Upper lobe of right lung (tissue), 1 donor: ENCODE measurements around the gene GIT2. TPM values are rescaled to one million over a fixed set of nuclear protein-coding genes. Genes with fewer than 3 reads are reported as not detected.

Source experiments
- ATAC-seq: fragments of 200-7000 bp; cut with Tn5 transposase; one replicate; pipeline ENCODE4 v1.9.1; 2020; ENCODE audit warnings: mild to moderate bottlenecking, moderate library complexity
- DNase-seq: peaks from one replicate; pipeline ENCODE4 v3.0.0-alpha.2; 2020
- H3K27ac ChIP-seq: fragments of 200-600 bp; one replicate; pipeline ENCODE4 v1.8.0; 2022
- H3K27me3 ChIP-seq: fragments of 200-600 bp; one replicate; pipeline ENCODE4 v1.8.0; 2022; ENCODE audit warnings: mild to moderate bottlenecking
- H3K36me3 ChIP-seq: fragments of 200-600 bp; one replicate; pipeline ENCODE4 v1.8.0; 2022
- H3K4me1 ChIP-seq: fragments of 200-600 bp; one replicate; pipeline ENCODE4 v1.8.0; 2022
- H3K4me3 ChIP-seq: fragments of 200-600 bp; one replicate; pipeline ENCODE4 v1.8.0; 2022; ENCODE audit warnings: mild to moderate bottlenecking
- H3K9me3 ChIP-seq: fragments of 200-600 bp; one replicate; pipeline ENCODE4 v1.8.0; 2022
- intact Hi-C: fragments of 100-400 bp; cut with DNase I; formaldehyde crosslinking; loops from one replicate; pipeline ENCODE4 v1.11.0; 2022
- total RNA-seq: library from RNA; stranded (reverse); fragmentation: NEBNext Ultra II Directional; extraction: Animal tissue kit (Norgen Biotek cat#: 25700); gene quantifications from one replicate; pipeline ENCODE4 v1.2.1, GENCODE V29; 2021
- TF ChIP-seq, protein P1 (sequence below): fragments of 200-600 bp; IDR thresholded peaks from one replicate; pipeline ENCODE4 v1.8.0; 2022; ENCODE audit warnings: antibody characterized with exemption
- donor health status: DM: no; HTN: yes; CAD: no; lungs with severe emphysema.

The GIT2 gene
- total RNA-seq, 1 donor from 2014 or later: 52.1 TPM

DNA sequence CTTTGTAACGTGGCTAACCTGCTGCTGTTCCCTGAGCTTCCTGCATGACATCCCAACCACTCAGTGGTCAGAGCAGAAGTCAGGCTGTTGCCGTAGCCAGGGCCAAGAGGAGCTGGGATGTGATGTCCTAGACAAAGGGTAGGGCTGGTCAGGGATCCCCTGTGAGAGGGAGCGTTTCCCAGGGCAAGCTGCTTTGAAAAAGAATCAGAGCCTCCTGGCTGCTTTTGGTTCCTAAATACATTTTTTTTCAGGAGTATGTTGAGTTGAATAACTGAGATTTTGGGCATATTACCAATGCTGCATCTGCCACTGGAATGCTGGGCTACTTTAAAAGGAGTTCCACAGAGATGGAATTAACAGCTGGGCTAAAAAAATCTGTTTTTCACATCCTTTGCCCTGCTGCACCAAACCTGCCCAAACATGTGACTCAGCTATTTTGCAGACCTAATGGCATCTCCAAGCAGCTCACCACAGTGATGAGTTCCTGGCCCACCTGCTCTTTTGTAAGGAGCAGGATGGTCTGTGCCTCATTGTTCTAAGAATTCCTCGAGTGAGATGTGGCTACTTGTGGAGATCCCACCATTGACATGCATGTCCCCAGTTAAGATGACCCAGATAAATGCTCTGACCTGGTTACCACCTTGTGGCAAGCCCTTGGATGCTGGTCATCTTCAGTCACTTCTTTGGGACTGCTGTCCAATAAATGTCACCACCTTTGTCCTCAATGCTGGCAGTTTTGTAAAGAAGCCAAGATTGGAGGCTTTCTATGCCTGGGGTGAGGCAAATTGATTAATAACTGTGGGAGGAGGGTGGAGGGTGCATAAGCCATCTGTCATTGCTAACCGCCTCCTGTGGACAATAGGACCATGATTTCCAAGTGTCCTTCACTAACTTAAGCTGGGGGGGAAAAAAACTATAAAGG lies 27.2 kb upstream of the GIT2 start:
- intact Hi-C loops: no loop called here
- H3K4me3 ChIP-seq: no peak overlapping the region

DNA sequence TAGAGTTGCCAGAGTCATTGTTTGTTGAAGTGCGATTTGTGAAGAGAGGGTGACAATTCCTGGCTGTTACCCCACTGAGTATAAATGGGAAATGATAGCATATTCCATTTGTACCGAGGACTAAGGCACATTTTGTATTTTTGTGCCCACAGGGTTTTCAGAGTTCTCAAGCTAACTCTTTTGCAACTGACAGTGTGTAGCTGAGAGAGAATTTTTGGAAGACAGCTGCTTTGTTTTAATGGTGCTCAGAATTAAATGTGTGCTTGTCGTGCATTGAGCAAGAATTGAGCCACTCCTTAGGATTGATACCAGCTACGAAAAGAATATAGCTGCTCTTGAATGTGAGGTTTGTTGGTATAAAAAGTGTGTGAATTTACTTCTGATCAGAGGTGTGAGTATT lies 24.8 kb upstream of the GIT2 start:
- Histone ChIP-seq H3K9me3 (no peaks in the 10 kb centered on the region), H3K27me3 (no peaks in the 10 kb centered on the region), H3K4me3 (no peak overlapping the region), H3K4me1 (peaks cover 17% of the 10 kb centered on the region), H3K36me3 (peaks cover 82% of the 10 kb centered on the region), H3K27ac (peak overlapping the region; percentile 55)
- ATAC-seq (no peak), DNase-seq (no peak)
- TF ChIP-seq, protein P1, sequence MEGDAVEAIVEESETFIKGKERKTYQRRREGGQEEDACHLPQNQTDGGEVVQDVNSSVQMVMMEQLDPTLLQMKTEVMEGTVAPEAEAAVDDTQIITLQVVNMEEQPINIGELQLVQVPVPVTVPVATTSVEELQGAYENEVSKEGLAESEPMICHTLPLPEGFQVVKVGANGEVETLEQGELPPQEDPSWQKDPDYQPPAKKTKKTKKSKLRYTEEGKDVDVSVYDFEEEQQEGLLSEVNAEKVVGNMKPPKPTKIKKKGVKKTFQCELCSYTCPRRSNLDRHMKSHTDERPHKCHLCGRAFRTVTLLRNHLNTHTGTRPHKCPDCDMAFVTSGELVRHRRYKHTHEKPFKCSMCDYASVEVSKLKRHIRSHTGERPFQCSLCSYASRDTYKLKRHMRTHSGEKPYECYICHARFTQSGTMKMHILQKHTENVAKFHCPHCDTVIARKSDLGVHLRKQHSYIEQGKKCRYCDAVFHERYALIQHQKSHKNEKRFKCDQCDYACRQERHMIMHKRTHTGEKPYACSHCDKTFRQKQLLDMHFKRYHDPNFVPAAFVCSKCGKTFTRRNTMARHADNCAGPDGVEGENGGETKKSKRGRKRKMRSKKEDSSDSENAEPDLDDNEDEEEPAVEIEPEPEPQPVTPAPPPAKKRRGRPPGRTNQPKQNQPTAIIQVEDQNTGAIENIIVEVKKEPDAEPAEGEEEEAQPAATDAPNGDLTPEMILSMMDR: no peak
- intact Hi-C loops: no loop called here

More for the DNA sequence above, 27.2 kb upstream of the GIT2 start:
- no peaks in the 10 kb centered on the region for H3K9me3 ChIP-seq
- TF ChIP-seq, protein P1: no peak
- DNase-seq (no peak), ATAC-seq (peak; percentile 32)
- no peaks in the 10 kb centered on the region for H3K27me3 ChIP-seq
- no peak overlapping the region for H3K27ac ChIP-seq
- peaks cover 17% of the 10 kb centered on the region for H3K4me1 ChIP-seq
- H3K36me3 ChIP-seq: peaks cover 82% of the 10 kb centered on the region

DNA sequence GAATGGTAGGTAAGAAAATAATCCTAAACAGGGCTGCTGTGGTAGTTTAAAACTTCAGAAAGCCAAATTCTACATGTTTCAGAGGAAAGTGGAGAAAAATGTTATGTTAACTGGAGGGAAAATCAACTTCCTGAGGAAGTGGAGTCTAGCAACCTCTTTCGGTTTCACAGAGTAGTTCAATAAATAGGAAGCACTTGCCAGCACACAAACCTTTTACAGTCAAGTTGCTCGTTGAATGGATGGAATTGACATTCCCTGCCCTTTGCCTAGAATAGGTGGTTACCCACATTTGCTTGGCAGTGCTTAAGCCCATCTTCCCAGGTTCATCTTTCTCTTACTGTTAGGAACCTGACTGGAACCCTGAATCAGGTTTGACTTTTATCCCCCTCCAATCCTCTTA lies 19.0 kb upstream of the GIT2 start:
- Histone ChIP-seq H3K27me3 (no peaks in the 10 kb centered on the region), H3K4me3 (no peak overlapping the region), H3K4me1 (peaks cover 26% of the 10 kb centered on the region), H3K9me3 (no peaks in the 10 kb centered on the region), H3K36me3 (peaks cover 71% of the 10 kb centered on the region), H3K27ac (peak overlapping the region; percentile 15)
- peak; percentile 66 for ATAC-seq
- TF ChIP-seq, protein P1: peak; percentile 24
- intact Hi-C loops: no loop called here
- DNase-seq: no peak

DNA sequence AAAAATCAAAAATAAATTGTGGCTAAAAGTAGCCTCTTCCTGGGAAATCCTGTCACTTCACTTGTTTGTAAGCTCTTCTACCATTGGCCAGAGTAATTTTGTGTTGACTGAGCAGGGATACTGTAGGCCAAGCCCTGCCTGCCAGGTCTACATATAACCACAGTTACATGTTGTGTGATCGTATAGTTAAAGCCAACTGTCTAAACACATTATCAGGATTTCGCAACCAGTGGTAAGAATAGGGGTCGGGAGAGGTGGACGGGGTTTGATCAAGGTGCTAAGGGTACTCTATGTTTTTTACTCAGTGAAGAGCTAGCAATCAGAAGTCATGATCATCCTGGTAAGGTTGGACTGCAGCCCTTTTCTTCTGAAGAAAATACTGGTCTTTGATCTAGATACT lies 16.5 kb upstream of the GIT2 start:
- Histone ChIP-seq H3K27me3 (no peaks in the 10 kb centered on the region), H3K36me3 (peaks cover 46% of the 10 kb centered on the region), H3K4me1 (peaks cover 26% of the 10 kb centered on the region), H3K4me3 (no peak overlapping the region), H3K9me3 (no peaks in the 10 kb centered on the region), H3K27ac (no peak overlapping the region)
- ATAC-seq: no peak
- intact Hi-C loops: no loop called here
- TF ChIP-seq, protein P1: no peak
- DNase-seq: no peak

DNA sequence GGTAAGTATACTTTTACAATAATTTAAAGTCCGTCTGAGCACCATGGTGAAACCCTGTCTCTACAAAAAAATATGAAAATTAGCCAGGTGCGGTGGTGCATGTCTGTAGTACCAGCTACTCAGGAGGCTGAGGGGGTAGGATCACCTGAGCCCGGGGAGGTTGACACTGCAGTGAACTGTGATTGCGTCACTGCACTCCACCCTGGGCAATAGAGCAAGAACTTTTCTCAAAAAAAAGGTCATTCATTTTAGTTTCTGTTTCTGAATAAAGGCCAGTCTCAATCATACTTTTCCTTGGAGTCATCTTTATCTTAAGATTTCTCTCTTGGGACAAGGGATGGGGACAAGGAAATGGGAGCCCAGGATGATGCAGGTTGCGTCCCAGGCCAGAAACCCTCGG lies 16.0 kb upstream of the GIT2 start:
- Histone ChIP-seq H3K4me3 (no peak overlapping the region), H3K9me3 (no peaks in the 10 kb centered on the region), H3K27ac (no peak overlapping the region), H3K27me3 (no peaks in the 10 kb centered on the region), H3K4me1 (peaks cover 26% of the 10 kb centered on the region), H3K36me3 (peaks cover 41% of the 10 kb centered on the region)
- intact Hi-C loops: no loop called here
- TF ChIP-seq, protein P1: no peak
- peak; percentile 77 for DNase-seq
- ATAC-seq: peak; percentile 71
